Measurements from ENCODE around the gene FAM120AOS.

Gene FAM120AOS

GRCh38 chr9:93467462-93467861, 14.1 kb upstream of the FAM120AOS start:
- DNase-seq (ENCODE audit: extremely low read depth in 1 of 2, low read depth in 1 of 2): no peak

GRCh38 chr9:93467062-93467416, 13.7 kb upstream of the FAM120AOS start:
- DNase-seq (ENCODE audit: extremely low read depth in 1 of 2, low read depth in 1 of 2): no peak

- DNase-seq (ENCODE audit: extremely low read depth in 1 of 2, low read depth in 1 of 2): no peak
Measured at GRCh38 chr9:93466416-93467061, 13.2 kb upstream of the FAM120AOS start.

DNA sequence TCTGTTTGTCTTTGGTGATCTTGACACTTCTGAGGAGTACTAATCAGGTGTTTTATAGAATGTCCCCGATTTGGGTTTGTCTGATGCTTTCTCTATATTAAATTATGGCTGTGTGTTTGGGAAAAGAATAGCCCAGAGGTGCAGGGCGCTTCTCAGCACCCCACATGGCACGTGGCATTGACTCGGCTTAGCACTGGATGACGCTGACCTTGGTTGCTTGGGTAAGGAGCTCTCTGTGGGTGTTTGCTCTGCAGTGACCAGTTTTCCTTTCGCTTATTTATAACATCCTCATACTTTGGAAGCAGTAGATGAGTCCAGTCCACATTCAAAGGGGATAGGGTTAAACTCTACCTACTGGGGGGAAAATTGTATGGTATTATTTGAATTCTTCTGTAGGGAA, 12.5 kb upstream of the FAM120AOS start:
- no peak for DNase-seq (ENCODE audit: extremely low read depth in 1 of 2, low read depth in 1 of 2)

- no peak for DNase-seq (ENCODE audit: extremely low read depth in 1 of 2, low read depth in 1 of 2)
Measured at GRCh38 chr9:93464876-93465275, 11.5 kb upstream of the FAM120AOS start.

DNA sequence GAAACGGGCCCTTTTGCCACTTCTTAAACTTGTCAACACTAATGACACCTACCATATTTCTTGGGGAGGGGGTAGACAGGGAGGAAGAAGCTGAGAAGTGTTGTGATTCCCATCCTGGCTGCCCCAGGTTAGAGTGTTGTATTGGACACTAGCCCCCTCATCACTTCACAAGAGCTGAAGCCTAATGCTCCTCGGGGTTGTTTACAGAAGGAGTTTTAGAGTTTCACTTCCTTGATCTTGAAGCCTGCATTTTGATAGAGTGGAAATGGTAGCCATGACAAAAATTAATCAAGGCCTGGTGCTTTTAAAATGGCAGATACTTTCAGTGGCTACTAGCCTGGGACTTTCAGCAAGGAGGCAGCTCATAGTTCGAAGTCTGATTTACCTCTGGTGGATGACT, 11.0 kb upstream of the FAM120AOS start:
- no peak for DNase-seq (ENCODE audit: extremely low read depth in 1 of 2, low read depth in 1 of 2)

DNA sequence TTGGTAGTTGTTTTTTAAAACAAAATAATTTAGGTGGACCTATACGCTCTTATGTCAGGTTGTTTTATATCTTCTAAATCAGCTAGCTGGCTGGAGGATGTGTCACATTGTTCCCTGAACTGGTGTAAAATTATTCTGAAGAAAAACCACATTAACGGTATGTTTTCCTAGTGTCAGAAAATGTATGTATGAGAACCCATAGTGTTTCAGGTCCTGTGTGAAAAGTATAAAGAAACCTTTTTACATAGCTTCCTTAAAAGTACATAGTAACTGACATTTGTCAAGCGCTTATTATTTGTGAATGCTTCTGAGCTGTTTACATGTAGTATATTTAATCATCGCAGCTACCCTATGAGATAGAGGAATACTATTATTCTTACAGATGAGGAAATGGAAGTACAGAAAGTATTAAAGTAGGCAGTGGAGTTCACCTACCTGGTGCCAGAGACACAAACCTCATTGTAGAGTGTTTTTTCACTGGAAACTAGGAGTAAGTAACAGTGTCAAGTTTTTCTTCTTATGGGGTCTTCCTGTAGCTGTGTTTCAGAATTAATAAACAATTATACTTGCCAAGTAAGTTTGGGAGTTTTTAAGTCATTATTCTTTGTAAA, 10.4 kb upstream of the FAM120AOS start:
- no peak for DNase-seq (ENCODE audit: extremely low read depth in 1 of 2, low read depth in 1 of 2)

GRCh38 chr9:93461821-93462220, 8.4 kb upstream of the FAM120AOS start:
- no peak for DNase-seq (ENCODE audit: extremely low read depth in 1 of 2, low read depth in 1 of 2)

DNA sequence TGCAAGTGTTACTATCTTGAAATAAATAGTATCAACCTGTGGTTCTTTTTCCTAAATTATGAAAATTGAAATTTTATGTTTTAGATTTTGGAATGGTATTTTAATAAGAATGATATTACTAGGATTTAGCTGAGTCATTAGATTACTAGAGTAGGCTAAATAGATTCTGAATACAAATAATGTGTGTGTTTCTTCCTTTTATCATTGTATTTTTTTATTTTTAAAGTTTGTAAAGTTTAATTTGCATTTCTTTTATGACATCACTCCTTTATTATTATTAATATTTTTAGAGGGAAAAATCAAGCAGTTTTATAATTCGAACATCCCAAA, 8.0 kb upstream of the FAM120AOS start:
- DNase-seq (ENCODE audit: extremely low read depth in 1 of 2, low read depth in 1 of 2): no peak

DNA sequence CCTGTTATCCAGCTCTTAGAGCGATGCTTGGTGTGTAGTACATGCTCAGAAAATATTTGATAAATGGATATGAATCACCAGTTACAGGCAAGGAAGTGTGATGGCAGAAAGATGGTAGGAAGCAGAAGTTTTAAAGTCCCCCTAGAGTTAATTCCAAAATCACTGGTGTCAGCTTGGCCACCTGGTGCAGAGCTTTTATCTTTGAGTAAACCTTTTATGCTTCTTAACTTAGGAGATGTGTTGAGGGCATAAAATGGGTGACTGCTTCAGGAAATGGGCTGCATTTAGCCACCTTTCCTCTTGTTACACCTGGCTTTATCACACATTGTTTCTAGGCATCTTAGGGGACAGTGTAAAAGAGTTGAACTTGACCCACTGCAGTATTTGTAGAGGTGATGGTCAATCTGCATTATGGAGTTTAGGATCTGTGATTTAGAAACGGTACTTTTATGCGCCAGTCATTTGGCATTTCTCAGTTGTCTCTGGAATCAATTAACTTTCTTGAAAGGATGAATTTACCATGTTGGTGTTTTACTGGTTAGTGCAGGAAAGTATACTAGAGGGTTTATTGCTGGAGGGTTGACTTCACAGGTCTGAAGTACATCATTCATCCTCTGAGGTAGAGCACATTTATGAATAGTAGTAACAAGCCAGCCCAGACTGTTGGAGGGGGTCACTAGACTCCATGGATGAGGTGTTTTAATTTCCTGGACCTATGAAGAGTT, 7.5 kb upstream of the FAM120AOS start:
- no peak for DNase-seq (ENCODE audit: extremely low read depth in 1 of 2, low read depth in 1 of 2)

- DNase-seq (ENCODE audit: extremely low read depth in 1 of 2, low read depth in 1 of 2): no peak
Measured at GRCh38 chr9:93459432-93459847, 6.1 kb upstream of the FAM120AOS start.

DNA sequence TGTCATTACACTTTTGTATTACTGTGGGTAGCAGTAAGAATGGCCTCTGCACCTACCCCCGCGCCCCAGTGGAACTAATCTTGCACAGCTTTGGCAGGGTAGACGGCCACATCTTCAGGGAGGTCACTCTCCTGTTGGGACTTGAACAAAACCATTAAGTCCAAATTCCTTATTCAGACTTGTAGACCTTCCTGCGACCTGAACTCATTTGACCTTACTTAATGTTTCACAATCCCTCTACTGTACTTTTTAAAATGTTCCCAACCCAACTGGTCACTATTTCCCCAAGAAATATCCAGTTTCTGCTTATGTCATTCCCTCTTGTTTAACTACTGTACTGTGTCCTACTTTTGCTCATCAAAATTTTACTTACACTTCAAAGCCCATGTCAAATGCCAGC, 5.3 kb upstream of the FAM120AOS start:
- DNase-seq (ENCODE audit: extremely low read depth in 1 of 2, low read depth in 1 of 2): no peak

- DNase-seq (ENCODE audit: extremely low read depth in 1 of 2, low read depth in 1 of 2): no peak
Measured at GRCh38 chr9:93457006-93457405, 3.6 kb upstream of the FAM120AOS start.

DNA sequence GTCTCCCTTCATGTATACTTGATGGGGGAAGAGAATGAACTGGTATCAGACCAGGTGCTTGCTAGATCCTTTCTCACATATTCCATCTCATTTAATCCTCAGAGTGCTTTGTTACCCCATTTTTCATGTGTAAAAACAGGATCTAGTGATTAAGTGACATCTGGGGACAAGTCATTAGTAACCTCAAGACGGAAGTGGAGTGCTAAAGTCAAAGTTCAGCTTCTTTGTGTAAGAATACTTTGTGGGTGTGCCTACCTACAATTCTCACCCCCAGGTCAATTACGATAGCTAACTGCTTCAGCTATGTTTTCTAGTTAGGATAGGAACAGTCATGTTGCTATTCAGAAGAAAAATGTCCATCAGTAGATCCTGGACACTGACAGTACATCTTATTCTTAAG, 3.1 kb upstream of the FAM120AOS start:
- no peak for DNase-seq (ENCODE audit: extremely low read depth in 1 of 2, low read depth in 1 of 2)

DNA sequence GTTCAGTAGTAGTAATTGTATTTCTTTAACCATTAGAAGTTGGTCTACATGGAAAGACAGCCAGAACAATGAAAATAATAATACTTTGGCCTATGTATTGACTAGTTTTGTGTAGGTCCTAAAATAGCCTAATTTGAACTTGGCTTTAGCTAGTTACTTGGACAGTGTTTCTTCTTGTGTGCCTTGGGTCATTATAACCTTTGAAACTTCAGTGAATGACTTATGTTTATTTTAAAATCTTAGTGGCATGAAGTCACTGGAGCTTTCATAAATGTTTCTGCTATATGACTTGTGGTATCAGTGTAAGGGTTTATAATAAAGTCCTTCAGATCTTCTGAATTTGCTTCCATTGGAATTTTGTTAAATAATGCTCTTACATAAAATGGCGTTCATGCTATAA, 2.6 kb upstream of the FAM120AOS start:
- no peak for DNase-seq (ENCODE audit: extremely low read depth in 1 of 2, low read depth in 1 of 2)

- DNase-seq (ENCODE audit: extremely low read depth in 1 of 2, low read depth in 1 of 2): no peak
Measured at GRCh38 chr9:93452710-93453046, 703 bp downstream of the FAM120AOS start.

GRCh38 chr9:93451849-93452709, 1.3 kb downstream of the FAM120AOS start:
- peak in 1 of 2 donors; percentile 16 for DNase-seq (ENCODE audit: extremely low read depth in 1 of 2, low read depth in 1 of 2)

DNA sequence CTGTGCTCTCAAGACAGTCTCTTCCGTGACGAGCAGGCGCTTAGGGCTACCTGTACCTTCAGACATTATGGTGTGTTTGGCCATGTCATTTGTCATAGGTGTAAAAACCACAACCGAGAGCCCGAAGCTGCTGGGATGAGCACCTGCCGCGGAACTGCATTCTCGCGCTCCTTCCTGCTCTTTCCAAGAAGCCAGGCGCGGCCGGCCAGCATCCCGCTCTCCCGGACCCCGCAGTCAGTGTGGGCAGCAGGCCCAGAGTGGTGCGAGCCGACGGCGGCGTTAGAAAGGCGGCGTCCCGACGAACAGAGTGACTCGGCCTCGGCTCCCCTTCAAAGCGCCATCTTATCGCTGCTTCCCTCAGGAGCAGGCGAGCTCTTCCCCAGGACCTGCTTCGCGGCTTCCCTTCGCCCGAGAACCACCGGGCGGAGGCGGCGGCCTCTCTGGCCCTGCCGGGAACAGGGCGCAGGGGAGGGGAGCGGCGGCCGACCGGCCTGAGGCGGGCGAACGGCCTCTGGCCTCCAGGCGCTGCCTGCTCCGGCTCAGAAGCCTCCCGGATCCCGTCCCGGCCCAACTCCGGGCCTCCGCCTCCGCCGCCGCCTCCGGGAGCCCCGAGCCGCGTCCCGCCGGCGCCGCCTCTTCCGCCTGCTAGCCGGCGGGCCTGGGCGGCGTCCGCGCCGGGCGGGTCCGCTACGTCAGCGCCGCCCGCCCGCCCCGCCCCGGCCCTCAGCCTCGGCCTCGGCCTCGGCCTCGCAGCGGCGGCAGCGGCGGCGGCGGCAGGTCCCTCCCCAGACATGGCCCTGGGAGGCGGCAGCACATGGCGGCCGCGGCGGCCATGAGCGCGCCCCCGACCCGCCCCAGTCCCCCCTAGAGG, 2.2 kb downstream of the FAM120AOS start, which contains the start of gene FAM120A:
Gene FAM120A (plus strand): TSS at position 741 of the 871 bp plus-strand sequence. CDS start 231 bp downstream, outside the sequence.
- DNase-seq (ENCODE audit: extremely low read depth in 1 of 2, low read depth in 1 of 2): peak; percentile 45 to 64

GRCh38 chr9:93447655-93448054, 5.7 kb downstream of the FAM120AOS start:
- DNase-seq (ENCODE audit: extremely low read depth in 1 of 2, low read depth in 1 of 2): no peak

- no peak for DNase-seq (ENCODE audit: extremely low read depth in 1 of 2, low read depth in 1 of 2)
Measured at GRCh38 chr9:93446073-93446472, 7.3 kb downstream of the FAM120AOS start.

All from stimulated activated CD8-positive, alpha-beta memory T cell treated with anti-CD3 and anti-CD28 coated beads, Interleukin-7, amount 100 ng/mL, for 48 hours (primary cell).